Stimulated activated CD8-positive, alpha-beta memory T cell treated with anti-CD3 and anti-CD28 coated beads, Interleukin-15, amount 100 ng/mL, for 1 hour (primary cell): ENCODE data around the gene AADACL4.
"Not testable (repeated sequence)": the region's sequence is repeated elsewhere in the genome, so short reads cannot be mapped to it uniquely, and the experiment has no call there.

Experiments used
- DNase-seq: peaks from one replicate; pipeline ENCODE4 v3.0.0-alpha.2; 2020; ENCODE audit warnings: low read depth

The AADACL4 gene

DNA sequence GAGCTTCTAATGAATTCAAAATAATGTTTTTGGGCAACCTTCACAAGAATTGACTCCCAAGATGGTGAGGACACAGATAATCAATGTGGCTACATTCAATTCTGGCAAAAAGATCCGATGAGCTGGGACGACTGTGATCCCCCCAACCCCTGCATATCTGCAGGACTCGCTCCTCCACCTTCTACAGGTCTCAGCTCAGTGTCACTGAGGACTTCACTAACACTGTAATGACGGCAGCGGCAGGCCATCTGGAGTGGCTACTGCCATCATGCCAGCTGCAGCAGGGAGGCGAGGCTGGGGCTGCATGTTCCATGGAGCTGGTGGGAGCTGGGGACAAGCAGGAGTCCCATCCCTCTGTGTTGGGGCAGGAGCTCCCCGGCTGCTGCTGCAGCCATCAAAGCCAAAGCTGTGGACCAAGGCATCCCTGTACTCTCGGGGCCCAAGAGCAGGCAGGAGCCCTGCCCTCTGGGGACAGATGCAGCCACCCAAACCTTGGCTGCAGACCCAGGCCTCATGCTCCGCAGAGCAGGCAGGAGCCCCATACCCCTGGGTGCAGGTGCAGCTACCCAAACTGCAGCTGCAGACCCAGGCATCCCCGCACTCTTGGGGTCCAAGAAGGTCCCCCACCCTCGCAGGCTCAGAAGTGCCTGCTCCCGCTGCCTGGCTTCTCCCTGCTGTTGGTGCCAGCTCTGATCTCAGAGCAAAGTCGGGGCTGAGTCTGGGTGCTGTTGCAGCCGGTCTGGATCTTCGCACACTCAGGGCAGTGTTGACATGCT, 13.7 kb upstream of the AADACL4 start:
- DNase-seq: no peak

GRCh38 chr1:12630946-12631530, 12.8 kb upstream of the AADACL4 start:
- no peak for DNase-seq

- DNase-seq: no peak
Observed at GRCh38 chr1:12631571-12631970, 12.3 kb upstream of the AADACL4 start.

DNA sequence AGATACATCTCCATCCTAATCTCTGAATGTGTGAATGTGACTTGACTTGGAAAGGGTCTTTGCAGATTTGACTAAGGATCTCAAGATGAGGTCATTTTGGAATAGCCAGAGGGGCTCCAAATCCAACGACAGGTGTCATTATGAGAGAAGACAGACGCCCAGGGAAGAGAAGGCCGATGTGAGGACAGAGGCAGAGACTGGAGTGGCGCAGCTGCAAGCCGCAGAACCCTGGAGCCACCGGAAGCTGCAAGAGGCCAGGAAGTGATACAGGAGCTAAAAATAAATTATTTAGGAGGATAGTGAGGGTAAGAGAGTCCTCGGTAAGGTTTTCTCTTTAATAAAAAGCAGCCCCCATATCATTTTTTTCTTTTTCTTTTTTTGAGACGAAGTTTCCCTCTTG, 9.7 kb upstream of the AADACL4 start:
- DNase-seq: no peak

DNA sequence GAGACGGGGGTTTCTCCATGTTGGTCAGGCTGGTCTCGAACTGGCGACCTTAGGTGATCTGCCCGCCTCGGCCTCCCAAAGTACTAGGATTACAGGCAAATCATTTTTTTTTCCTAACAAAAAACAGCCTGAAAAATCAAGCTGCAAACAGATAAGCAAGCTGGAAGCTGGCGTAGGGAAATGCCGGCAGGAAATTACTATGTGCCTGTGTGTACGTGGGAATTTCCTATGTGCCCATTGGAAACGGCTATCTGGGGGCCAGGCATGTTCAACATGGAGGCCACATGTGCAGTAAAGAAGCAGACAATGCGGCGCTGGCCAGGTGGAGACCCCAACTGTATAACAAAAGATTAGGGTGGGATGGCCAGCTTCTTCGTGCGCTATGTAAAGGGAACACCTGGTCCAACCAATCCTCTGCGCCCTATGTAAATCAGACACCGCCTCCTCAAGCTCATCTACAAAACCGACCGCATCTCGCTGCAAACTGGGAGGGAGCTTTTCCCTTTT, 9.1 kb upstream of the AADACL4 start:
- DNase-seq: no peak

GRCh38 chr1:12636098-12636950, 7.6 kb upstream of the AADACL4 start:
- DNase-seq: no peak

GRCh38 chr1:12637693-12638092, 6.2 kb upstream of the AADACL4 start:
- DNase-seq: no peak

DNA sequence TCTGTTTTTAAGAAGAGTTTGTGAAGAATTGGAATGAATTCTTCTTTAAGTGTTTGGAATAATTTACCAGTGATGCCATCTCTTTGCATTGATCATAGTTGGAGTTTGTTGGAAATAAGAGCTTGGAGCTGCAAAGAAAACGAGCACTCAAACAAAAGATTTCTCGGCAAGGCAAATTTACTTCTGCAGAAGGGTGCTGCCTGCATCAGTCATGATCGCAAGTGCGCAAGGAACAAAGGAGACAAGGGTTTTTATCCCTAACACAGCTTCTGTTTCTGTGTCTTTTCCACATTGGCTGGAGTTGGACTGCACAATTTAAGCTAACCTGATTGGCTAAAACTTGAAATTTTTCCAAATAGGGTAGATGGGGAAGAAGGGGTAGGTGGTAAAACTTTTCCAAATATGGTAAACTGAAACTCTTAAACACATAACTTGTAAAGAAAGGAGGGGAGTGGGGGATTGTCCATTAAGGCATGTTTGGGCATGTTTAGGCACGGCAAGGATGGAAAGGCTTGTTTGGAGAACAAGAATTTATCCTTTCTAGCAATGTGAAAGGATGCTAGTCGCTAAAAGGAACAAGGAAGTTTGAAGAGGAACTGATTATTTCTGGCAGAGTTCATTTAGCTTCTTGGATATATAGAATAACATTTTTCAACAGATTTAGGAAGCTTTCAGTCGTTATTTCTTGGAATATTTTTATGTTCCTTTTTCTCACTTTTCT, 3.5 kb upstream of the AADACL4 start:
- DNase-seq: no peak

DNA sequence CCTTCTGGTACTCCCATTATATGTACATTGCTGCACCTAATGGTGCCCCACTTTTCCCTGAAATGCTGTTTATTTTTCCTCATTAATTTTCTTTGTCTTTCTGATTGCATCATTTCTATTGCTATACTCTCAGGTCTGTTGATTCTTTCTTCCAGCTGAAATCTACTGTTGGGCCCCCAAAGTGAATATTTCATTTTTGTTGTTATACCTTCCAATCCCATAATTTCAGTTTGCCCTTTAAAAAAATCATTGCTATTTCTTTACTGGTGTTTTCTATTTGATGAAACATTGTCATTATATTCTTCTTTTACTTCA, 3.0 kb upstream of the AADACL4 start:
- DNase-seq: no peak

DNA sequence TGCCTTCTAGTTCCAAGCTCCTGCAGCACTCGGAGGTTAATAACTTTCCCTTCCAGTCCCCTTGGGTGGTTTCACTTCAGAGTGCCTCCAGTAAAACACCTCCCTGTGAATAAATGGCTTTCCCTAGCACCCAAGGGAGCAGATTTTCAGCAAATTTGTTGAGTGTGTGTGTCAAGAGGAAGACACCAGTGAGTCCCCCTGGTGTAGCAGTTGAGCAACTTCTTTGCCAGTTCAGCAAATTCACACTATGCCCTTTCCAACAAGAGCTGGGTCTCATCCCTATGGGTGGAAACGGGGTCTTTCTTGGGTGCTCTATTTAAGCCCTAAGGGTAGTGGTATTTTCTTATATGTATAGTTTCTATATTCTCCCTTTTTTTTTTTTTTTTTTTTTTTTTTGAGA, 806 bp upstream of the AADACL4 start:
- no peak for DNase-seq

- DNase-seq: no peak
Observed at GRCh38 chr1:12644237-12644636, 352 bp downstream of the AADACL4 start.

DNA sequence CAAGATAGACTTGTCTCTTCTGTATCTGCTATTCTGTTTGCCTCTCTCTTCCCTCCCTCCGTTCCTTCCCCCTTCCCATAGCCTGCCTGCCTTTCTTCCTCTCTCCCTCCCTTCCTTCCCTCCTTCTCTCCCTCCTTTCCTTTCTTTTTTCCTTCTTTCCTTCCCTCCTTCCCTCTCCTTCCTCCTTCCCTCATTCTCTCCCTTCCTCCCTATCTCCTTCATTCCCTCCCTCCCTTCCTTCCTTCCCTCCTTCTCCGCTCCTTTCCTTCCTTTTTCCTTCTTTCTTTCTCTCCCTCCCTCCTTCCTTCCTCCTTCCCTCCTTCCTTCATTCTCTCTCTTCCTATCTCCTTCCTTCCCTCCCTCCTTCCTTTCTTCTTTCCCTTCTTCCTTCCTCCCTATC, 944 bp downstream of the AADACL4 start:
- DNase-seq: no peak

DNA sequence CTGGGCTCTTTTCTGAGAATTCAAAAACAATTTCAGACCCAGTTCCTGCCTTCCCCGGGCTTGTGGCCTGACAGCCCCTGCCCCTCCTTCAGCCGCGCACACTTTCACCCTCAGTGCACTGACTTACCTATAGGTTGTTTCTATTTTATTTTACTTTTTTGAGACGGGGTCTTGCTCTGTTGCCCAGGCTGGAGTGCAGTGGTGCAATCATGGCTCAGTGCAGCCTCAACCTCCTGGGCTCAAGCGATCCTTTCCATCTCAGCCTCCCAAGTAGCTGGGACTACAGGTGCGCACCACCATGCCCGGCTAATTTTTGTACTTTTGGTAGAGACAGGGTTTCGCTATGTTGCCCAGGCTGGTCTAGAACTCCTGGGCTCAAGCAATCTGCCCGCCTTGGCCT, 1.5 kb downstream of the AADACL4 start:
- not testable (repeated sequence) for DNase-seq

GRCh38 chr1:12648741-12649140, 4.9 kb downstream of the AADACL4 start:
- no peak for DNase-seq

GRCh38 chr1:12649971-12650421, 6.1 kb downstream of the AADACL4 start:
- DNase-seq: no peak

DNA sequence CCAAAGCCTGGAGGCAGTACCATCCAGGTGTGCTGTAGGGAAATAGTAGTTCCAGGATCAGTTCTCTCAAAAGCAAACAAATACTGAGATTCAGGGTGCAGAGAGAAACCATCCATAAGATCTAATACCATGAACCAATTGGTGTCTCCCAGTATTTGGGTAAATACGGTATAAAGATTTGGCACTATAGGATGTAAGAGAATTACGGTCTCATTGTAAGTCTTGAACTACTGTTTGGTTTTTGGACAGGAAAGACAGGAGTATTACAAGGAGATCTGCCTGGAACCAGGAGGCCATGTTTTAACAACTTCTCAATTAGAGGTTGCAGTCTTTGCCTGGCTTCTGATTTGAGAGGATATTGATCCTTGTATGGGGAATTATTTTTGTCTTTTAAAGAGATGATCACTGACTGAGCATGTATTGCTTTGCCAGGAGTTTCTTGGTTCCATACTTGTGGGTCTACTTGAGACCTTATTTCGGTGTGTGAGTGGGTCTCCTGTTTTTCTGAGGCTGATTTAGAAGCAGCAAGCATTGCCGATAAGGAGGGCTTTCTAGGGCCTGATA, 10.2 kb downstream of the AADACL4 start:
- no peak for DNase-seq

DNA sequence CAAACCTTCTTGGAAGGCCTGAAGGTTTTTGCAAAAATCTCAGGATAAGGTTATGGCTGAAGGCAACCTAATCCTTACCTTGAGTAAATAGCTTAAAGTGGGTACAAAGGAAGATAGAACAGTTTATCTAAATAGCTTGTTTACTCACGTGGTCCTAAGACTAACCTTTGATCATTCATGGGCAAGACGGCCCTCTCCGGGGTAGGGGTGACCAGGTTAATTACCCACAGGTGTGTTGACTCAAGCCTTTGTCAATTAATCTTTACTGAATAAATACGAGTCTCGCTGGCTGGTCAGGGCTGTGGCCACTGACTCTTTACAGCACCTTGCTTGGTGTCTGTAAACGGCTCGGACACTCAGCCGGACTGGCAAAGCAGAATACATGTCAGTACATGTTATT, 10.8 kb downstream of the AADACL4 start:
- no peak for DNase-seq

DNA sequence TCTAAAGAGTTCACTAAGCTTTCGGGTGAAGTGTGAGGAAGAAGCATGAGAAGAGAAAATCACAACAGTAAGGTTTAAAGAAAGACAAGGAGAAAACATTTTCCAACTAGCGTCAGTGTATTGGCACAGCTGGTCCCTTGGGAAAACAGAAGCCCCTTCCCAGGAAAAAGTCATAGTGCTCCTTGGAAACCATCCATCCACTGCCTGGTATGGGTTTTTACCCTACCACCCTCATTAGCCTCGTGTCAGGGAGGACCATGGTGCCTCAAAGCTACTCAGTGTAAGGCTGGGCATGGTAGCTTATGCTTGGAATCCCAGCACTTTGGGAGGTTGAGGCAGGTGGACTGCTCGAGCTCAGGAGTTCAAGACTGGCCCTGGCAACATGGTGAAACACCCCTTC, 12.7 kb downstream of the AADACL4 start:
- DNase-seq: no peak

DNA sequence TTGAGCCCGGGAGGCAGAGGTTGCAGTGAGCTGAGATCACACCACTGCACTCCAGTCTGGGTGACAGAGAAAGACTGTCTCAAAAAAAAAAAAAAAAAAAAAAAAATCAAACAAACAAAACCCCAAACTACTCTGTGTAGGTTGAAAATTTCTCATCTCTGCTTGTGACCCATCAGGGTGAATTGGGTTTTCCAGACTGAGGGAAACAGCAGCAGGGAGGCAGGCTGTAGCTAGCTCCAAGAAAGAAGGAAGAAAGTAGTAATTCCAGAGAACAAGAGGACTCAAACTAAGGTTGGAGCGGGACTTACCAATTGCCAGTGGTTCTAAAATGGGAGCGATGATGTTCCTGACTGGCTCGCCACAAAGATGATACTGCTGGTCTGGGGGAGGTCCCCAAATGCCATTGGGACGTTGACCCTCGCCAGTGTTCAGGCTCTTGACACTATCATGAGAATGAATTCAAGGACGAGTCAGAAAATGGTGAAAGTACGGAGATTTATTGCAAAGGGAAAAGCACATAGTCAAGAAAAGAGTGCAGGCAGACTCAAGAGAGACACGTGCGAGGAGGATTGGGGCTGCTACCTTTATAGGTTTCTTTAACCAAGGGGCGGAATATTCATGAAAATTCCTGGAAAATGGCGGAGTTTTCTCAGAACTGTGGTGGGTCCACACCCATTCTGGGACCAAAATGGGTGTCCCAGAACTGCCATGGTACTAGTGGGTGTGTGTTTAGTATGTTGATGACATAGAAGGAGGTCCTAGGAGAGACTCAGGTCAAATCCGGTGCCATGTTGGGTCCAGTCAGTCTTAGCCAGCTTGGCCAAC, 13.4 kb downstream of the AADACL4 start:
- no peak for DNase-seq

- not testable (repeated sequence) for DNase-seq
Observed at GRCh38 chr1:12657885-12658512, 14.1 kb downstream of the AADACL4 start.
